ENCODE data around the gene HOXB5. TPM values are rescaled to one million over a fixed set of nuclear protein-coding genes. Genes with fewer than 3 reads are reported as not detected.
A peak's percentile ranks its signal among the peaks of the same experiment; 100 is the strongest.

Gene HOXB5
- total RNA-seq, 1 experiment from 2014 or later = 19.8 TPM

- H3K4me2 ChIP-seq (ENCODE audit: low read length) = peak overlapping the region; percentile 98; the same call in 1 of the 2 replicates
- no peaks in the 10 kb centered on the region for H3K9me2 ChIP-seq (ENCODE audit: insufficient read depth)
- no peaks in the 10 kb centered on the region for H3K9me3 ChIP-seq (ENCODE audit: control insufficient read depth in 1 of 2, insufficient read depth in 1 of 2, low read depth in 1 of 2, low read length in 2 of 2)
- DNase-seq (ENCODE audit: low read depth, low spot score) = no peak
- intact Hi-C loops (cut with micrococcal nuclease) = no loop called here
- H3K27me3 ChIP-seq (ENCODE audit: insufficient read depth, low read length) = no peaks in the 10 kb centered on the region
- H3K4me3 ChIP-seq (replicated peaks in 1 of 2; ENCODE audit: low read depth in 1 of 2, low read length in 2 of 2) = no peak overlapping the region
- H3K79me2 ChIP-seq (ENCODE audit: insufficient read depth, low read length) = peaks cover 29% of the 10 kb centered on the region
- RAD21 ChIA-PET (ENCODE audit: low non-redundant PET in 1 of 2, low total read pairs in 2 of 2, uncharacterized antibody in 2 of 2, unreplicated experiment in 2 of 2) = no interaction called here
- H4K20me1 ChIP-seq (ENCODE audit: insufficient read depth) = no peaks in the 10 kb centered on the region
- CTCF ChIA-PET = interaction anchor here (1.1 to 1.4 kb wide), 2 partner anchors 9 to 367 kb away, joined by 3 to 4 read pairs; no protein-coding TSS in a partner anchor
- POLR2A ChIA-PET = interaction anchor here (1.4 to 2.2 kb wide), 2 partner anchors 12 to 13 kb away, joined by 3 to 8 read pairs; no protein-coding TSS in a partner anchor
- peaks cover 15 to 28% of the 10 kb centered on the region in 2 experiments for H3K4me1 ChIP-seq (ENCODE audit: control insufficient read depth in 1 of 2, insufficient read depth in 2 of 2, low read length in 2 of 2)
- no peak for ATAC-seq
- peak overlapping the region; percentile 95 for H3K9ac ChIP-seq (ENCODE audit: low read length)
- H2AFZ ChIP-seq (ENCODE audit: low read depth, low read length, poor library complexity, severe bottlenecking) = no peak overlapping the region
- H3K36me3 ChIP-seq (ENCODE audit: control insufficient read depth in 1 of 2, insufficient read depth in 2 of 2, low read length in 2 of 2) = no peaks in the 10 kb centered on the region; a peak in 1 of 4 replicates
- no TSS peak for BruUV-seq (replicated peaks)
- H3K27ac ChIP-seq (ENCODE audit: low read depth, low read length) = peak overlapping the region; percentile 95
- TF ChIP-seq JUND (IDR thresholded peaks at IDR 0.05) (no peak), REST (IDR thresholded peaks at IDR 0.05; ENCODE audit: low read depth) (no peak), FOSL1 (IDR thresholded peaks at IDR 0.05; ENCODE audit: low read depth) (no peak), POLR2A (IDR thresholded peaks at IDR 0.05; ENCODE audit: borderline replicate concordance, extremely low read depth, insufficient read depth, insufficient read length) (no peak), EGR1 (IDR thresholded peaks at IDR 0.05; ENCODE audit: low read depth) (no peak), CBX3 (IDR thresholded peaks at IDR 0.05; ENCODE audit: low read depth) (no peak), CEBPB (IDR thresholded peaks at IDR 0.05; ENCODE audit: low read depth) (no peak), ZFX (IDR thresholded peaks at IDR 0.05) (no peak), POLR2AphosphoS5 (IDR thresholded peaks at IDR 0.05; ENCODE audit: low read depth, low read length) (no peak), TCF7L2 (IDR thresholded peaks at IDR 0.05; ENCODE audit: borderline replicate concordance, extremely low read depth, insufficient read depth, insufficient read length) (no peak), ZNF274 (IDR thresholded peaks at IDR 0.05; ENCODE audit: low read depth, low read length) (no peak), SRF (IDR thresholded peaks at IDR 0.05; ENCODE audit: low read depth) (no peak), SP1 (IDR thresholded peaks at IDR 0.05; ENCODE audit: low read depth) (no peak), ATF3 (IDR thresholded peaks at IDR 0.05) (no peak), EZH2 (IDR thresholded peaks at IDR 0.05) (no peak), EZH2phosphoT487 (IDR thresholded peaks at IDR 0.05; ENCODE audit: borderline replicate concordance) (no peak)
- TF ChIP-seq, protein P1, sequence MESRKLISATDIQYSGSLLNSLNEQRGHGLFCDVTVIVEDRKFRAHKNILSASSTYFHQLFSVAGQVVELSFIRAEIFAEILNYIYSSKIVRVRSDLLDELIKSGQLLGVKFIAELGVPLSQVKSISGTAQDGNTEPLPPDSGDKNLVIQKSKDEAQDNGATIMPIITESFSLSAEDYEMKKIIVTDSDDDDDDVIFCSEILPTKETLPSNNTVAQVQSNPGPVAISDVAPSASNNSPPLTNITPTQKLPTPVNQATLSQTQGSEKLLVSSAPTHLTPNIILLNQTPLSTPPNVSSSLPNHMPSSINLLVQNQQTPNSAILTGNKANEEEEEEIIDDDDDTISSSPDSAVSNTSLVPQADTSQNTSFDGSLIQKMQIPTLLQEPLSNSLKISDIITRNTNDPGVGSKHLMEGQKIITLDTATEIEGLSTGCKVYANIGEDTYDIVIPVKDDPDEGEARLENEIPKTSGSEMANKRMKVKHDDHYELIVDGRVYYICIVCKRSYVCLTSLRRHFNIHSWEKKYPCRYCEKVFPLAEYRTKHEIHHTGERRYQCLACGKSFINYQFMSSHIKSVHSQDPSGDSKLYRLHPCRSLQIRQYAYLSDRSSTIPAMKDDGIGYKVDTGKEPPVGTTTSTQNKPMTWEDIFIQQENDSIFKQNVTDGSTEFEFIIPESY (IDR thresholded peaks at IDR 0.05; ENCODE audit: extremely low read depth, insufficient replicate concordance, low read length) = no peak
- TF ChIP-seq, protein P2, sequence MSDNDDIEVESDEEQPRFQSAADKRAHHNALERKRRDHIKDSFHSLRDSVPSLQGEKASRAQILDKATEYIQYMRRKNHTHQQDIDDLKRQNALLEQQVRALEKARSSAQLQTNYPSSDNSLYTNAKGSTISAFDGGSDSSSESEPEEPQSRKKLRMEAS (IDR thresholded peaks at IDR 0.05) = no peak
- TF ChIP-seq, protein P3, sequence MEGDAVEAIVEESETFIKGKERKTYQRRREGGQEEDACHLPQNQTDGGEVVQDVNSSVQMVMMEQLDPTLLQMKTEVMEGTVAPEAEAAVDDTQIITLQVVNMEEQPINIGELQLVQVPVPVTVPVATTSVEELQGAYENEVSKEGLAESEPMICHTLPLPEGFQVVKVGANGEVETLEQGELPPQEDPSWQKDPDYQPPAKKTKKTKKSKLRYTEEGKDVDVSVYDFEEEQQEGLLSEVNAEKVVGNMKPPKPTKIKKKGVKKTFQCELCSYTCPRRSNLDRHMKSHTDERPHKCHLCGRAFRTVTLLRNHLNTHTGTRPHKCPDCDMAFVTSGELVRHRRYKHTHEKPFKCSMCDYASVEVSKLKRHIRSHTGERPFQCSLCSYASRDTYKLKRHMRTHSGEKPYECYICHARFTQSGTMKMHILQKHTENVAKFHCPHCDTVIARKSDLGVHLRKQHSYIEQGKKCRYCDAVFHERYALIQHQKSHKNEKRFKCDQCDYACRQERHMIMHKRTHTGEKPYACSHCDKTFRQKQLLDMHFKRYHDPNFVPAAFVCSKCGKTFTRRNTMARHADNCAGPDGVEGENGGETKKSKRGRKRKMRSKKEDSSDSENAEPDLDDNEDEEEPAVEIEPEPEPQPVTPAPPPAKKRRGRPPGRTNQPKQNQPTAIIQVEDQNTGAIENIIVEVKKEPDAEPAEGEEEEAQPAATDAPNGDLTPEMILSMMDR (IDR thresholded peaks at IDR 0.05 in 2 of 3, conservative IDR thresholded peaks at IDR 0.05 in 1 of 3; ENCODE audit: borderline replicate concordance in 1 of 3, insufficient read depth in 1 of 3, low read depth in 2 of 3, low read length in 2 of 3) = no peak
These were observed 34.3 kb upstream of the HOXB5 start for GRCh38 chr17:48627623-48628521.

All from HCT116 (cell line).